Panc1 (cell line): Measurements from ENCODE around the gene IFNAR2.

Experiments
- CTCF ChIP-seq: fragments of 450-650 bp; IDR thresholded peaks from 2 replicates; pipeline ENCODE4 v1.5.1; 2017; ENCODE audit warnings: mild to moderate bottlenecking
- POLR2AphosphoS5 ChIP-seq: IDR thresholded peaks from 2 replicates; pipeline ENCODE4 v1.6.1; 2012; ENCODE audit warnings: mild to moderate bottlenecking, low read depth, low read length, moderate library complexity
- REST ChIP-seq, 2 experiments: IDR thresholded peaks; 2 replicates each; pipeline ENCODE4 v1.6.1; 2011 to 2012; ENCODE audit warnings: low read depth in 2 of 2, control low read depth in 1 of 2, low read length in 1 of 2, mild to moderate bottlenecking in 1 of 2, moderate library complexity in 1 of 2; ENCODE audit not compliant: insufficient read depth in 1 of 2

GRCh38 chr21:33199100-33199464 is 30.7 kb upstream of the IFNAR2 start:
- TF ChIP-seq CTCF (no peak), REST (IDR thresholded peaks at IDR 0.05; ENCODE audit: insufficient read depth in 1 of 2, low read depth in 2 of 2, low read length in 1 of 2) (no peak), POLR2AphosphoS5 (no peak)
